Measurements from ENCODE around the gene HJV. TPM values are rescaled to one million over a fixed set of nuclear protein-coding genes. Genes with fewer than 3 reads are reported as not detected.

HJV gene
- total and polyA plus RNA-seq, 2 of the 8 experiments (the other 6 are each of a cell fraction or from before 2014, with no cell fraction given): 0.32 to 0.70 TPM

GRCh38 chr1:145992502-145992936 is 29.0 kb downstream of the HJV start:
- CTCF ChIA-PET (ENCODE audit: partially characterized antibody): interaction anchor here (1.1 to 12.6 kb wide), 6 partner anchors 11 to 25 kb away, joined by 3 to 93 read pairs (median 3); no protein-coding TSS in a partner anchor
- H3K36me3 ChIP-seq (ENCODE audit: control insufficient read depth in 2 of 4, insufficient read depth in 4 of 4, low read length in 3 of 4): peaks cover 17 to 35% (median 25%) of the 10 kb centered on the region in 4 experiments
- no peak overlapping the region; the same call in 1 of the 2 replicates for H4K8ac ChIP-seq (ENCODE audit: extremely low read depth, insufficient read depth, low read length)
- no peak overlapping the region for H2BK12ac ChIP-seq (ENCODE audit: low read depth, low read length)
- no peak for DNase-seq (ENCODE audit: low read depth in 1 of 2, low spot score in 2 of 2)
- no peak overlapping the region for H3K4ac ChIP-seq (replicated peaks; ENCODE audit: insufficient read length, low read depth, low read length)
- no peak for FAIRE-seq
- H3K23ac ChIP-seq (ENCODE audit: insufficient read length): no peak overlapping the region
- POLR2A ChIA-PET (ENCODE audit: partially characterized antibody): interaction anchor here (0.8 to 13.4 kb wide), 10 partner anchors 10 to 65 kb away, joined by 3 to 218 read pairs (median 6); partner anchors contain the start of genes HJV and RBM8A
- H3K27ac ChIP-seq (ENCODE audit: low read depth, low read length): no peak overlapping the region
- no peak overlapping the region for H2AK5ac ChIP-seq (ENCODE audit: low read depth, low read length)
- 82% methylated on average over 1 of the region's 1 CpG; no CpG with 5 or more reads in 1 of the 2 experiments for WGBS, 2 experiments (ENCODE audit: extremely low coverage in 1 of 2, insufficient coverage in 1 of 2, insufficient read length in 1 of 2, insufficient replicate concordance in 2 of 2, low coverage in 1 of 2, low lambda C conversion rate in 2 of 2, missing lambda C conversion rate in 1 of 2)
- no peak overlapping the region for H2BK5ac ChIP-seq (ENCODE audit: low read depth, low read length)
- H3K27me3 ChIP-seq (replicated peaks in 1 of 4; ENCODE audit: control insufficient read depth in 3 of 4, extremely low read depth in 1 of 4, insufficient read depth in 3 of 4, low read length in 3 of 4): no peaks in the 10 kb centered on the region
- H3K4me3 ChIP-seq (ENCODE audit: extremely low read depth in 1 of 4, insufficient read depth in 2 of 4, low read depth in 3 of 4, low read length in 4 of 4): 0 out of 8 replicates have a peak overlapping the region, but pooled peaks of 1 of the 4 experiments have one; percentile 14
- no peak overlapping the region for H4K91ac ChIP-seq (replicated peaks; ENCODE audit: insufficient read length, low read length)
- H3K18ac ChIP-seq (ENCODE audit: extremely low read depth, low read length): no peak overlapping the region
- no peak overlapping the region for H2AFZ ChIP-seq (ENCODE audit: low read length)
- no peaks in the 10 kb centered on the region for H3K9me3 ChIP-seq (ENCODE audit: insufficient read depth in 2 of 2, low read depth in 1 of 2, low read length in 1 of 2)
- no peak overlapping the region for H3K56ac ChIP-seq (replicated peaks; ENCODE audit: insufficient read length, low read depth, low read length)
- H3K9ac ChIP-seq (replicated peaks in 1 of 4; ENCODE audit: extremely low read depth in 1 of 4, low read depth in 3 of 4, low read length in 3 of 4): no peak overlapping the region
- H3K4me1 ChIP-seq (replicated peaks in 1 of 4; ENCODE audit: control insufficient read depth in 3 of 4, insufficient read depth in 4 of 4, low read length in 3 of 4): peaks cover 2 to 8% (median 5%) of the 10 kb centered on the region in 4 experiments; a peak in 4 of 7 replicates
- H2BK120ac ChIP-seq (replicated peaks; ENCODE audit: low read depth, low read length): no peak overlapping the region
- H3K23me2 ChIP-seq (ENCODE audit: low read depth, low read length): peaks cover 9% of the 10 kb centered on the region
- peaks cover 0 to 2% of the 10 kb centered on the region in 2 experiments for H4K20me1 ChIP-seq (replicated peaks in 1 of 2; ENCODE audit: control insufficient read depth in 1 of 2, insufficient read depth in 2 of 2, low read length in 2 of 2)
- peaks cover 4 to 27% of the 10 kb centered on the region in 2 experiments; a peak in 3 of 4 replicates for H3K79me2 ChIP-seq (ENCODE audit: control insufficient read depth in 1 of 2, insufficient read depth in 2 of 2, low read length in 2 of 2)
- H3K14ac ChIP-seq (ENCODE audit: insufficient read length): no peak overlapping the region
- no peak overlapping the region for H2BK15ac ChIP-seq (ENCODE audit: low read length)
- H4K5ac ChIP-seq (ENCODE audit: insufficient read length, low read depth, low read length): no peak overlapping the region
- no peak overlapping the region for H2BK20ac ChIP-seq (ENCODE audit: low read length)
- peaks cover 6% of the 10 kb centered on the region; the same call in 1 of the 2 replicates for H3K79me1 ChIP-seq (ENCODE audit: low read depth, low read length)
- peak overlapping the region in 1 of 2 experiments; percentile 96; a peak in 1 of 4 replicates for H3K4me2 ChIP-seq (ENCODE audit: insufficient read depth in 1 of 2, low read depth in 2 of 2, low read length in 2 of 2)
- TF ChIP-seq SP4 (IDR thresholded peaks at IDR 0.05; ENCODE audit: low read length) (no peak), BRCA1 (IDR thresholded peaks at IDR 0.05; ENCODE audit: low read depth, low read length) (no peak), TEAD4 (IDR thresholded peaks at IDR 0.05; ENCODE audit: low read depth, low read length) (no peak), FOSL1 (IDR thresholded peaks at IDR 0.05; ENCODE audit: insufficient read depth, low read depth, low read length) (no peak), EZH2 (IDR thresholded peaks at IDR 0.05; ENCODE audit: low read depth, low read length, severe bottlenecking) (no peak), EGR1 (IDR thresholded peaks at IDR 0.05; ENCODE audit: borderline replicate concordance, low read depth, low read length) (no peak), USF2 (IDR thresholded peaks at IDR 0.05; ENCODE audit: low read length) (no peak), TBP (IDR thresholded peaks at IDR 0.05; ENCODE audit: low read depth, low read length) (no peak), SAP30 (IDR thresholded peaks at IDR 0.05; ENCODE audit: insufficient read depth, insufficient replicate concordance, low read length) (no peak), SIN3A (conservative IDR thresholded peaks at IDR 0.05 in 1 of 2, IDR thresholded peaks at IDR 0.05 in 1 of 2; ENCODE audit: low read depth in 1 of 2, low read length in 2 of 2) (no peak), SP1 (IDR thresholded peaks at IDR 0.05; ENCODE audit: low read depth, low read length) (no peak), CTBP2 (IDR thresholded peaks at IDR 0.05; ENCODE audit: borderline replicate concordance, insufficient read depth, insufficient read length, low read length) (no peak)
